Uterus (tissue), 4 donors: ENCODE data around the gene TRAPPC12. TPM values are rescaled to one million over a fixed set of nuclear protein-coding genes. Genes with fewer than 3 reads are reported as not detected.

Experiments
- DNase-seq, 2 donors: peaks; one replicate each; pipeline ENCODE4 v3.0.0-alpha.2; 2019 to 2020
- H3K27ac ChIP-seq, 2 donors: fragments of 200-600 bp; sonication (generic); 1 replicate in 1 of 2; 2 replicates in 1 of 2; pipeline ENCODE4 v1.5.1; 2016 to 2018
- H3K27me3 ChIP-seq, 2 donors: fragments of 200-600 bp; sonication (generic); one replicate each; pipeline ENCODE4 v1.5.1; 2018 to 2019; ENCODE audit warnings: control low read depth in 1 of 2
- H3K36me3 ChIP-seq, 2 donors: fragments of 200-600 bp; sonication (generic); one replicate each; pipeline ENCODE4 v1.5.1; 2019; ENCODE audit warnings: control low read depth in 1 of 2
- H3K4me1 ChIP-seq, 2 donors: fragments of 200-600 bp; sonication (generic); one replicate each; pipeline ENCODE4 v1.5.1; 2018 to 2019; ENCODE audit warnings: control low read depth in 1 of 2
- H3K4me3 ChIP-seq, 2 donors: fragments of 200-600 bp; sonication (generic); 1 replicate in 1 of 2; 2 replicates in 1 of 2; pipeline ENCODE4 v1.5.1; 2018 to 2019; ENCODE audit warnings: mild to moderate bottlenecking in 1 of 2
- H3K9me3 ChIP-seq, 2 donors: fragments of 200-600 bp; sonication (generic); one replicate each; pipeline ENCODE4 v1.5.1; 2019; ENCODE audit warnings: control low read depth in 1 of 2
- POLR2A ChIP-seq, 2 donors: fragments of 450-650 bp; IDR thresholded peaks; one replicate each; pipeline ENCODE4 v1.6.1; 2016; ENCODE audit warnings: antibody characterized with exemption in 2 of 2, mild to moderate bottlenecking in 1 of 2, moderate library complexity in 1 of 2
- intact Hi-C: fragments of 100-400 bp; cut with DNase I; formaldehyde crosslinking; loops from one replicate; pipeline ENCODE4 v1.15.1; 2023; ENCODE audit warnings: low total_unique reads
- total RNA-seq, 4 donors: library from RNA; depleted of rRNA in 3 of 4; stranded (reverse); fragments of >200 nt in 3 of 4; gene quantifications; one replicate each; pipeline versions ENCODE4 v1.1.0 to v1.2.4, GENCODE V29; 2014 to 2023
- TF ChIP-seq, protein P1 (sequence below), 4 experiments: fragments of 200-600 bp in 2 of 4; fragments of 450-650 bp in 2 of 4; sonication (generic) in 2 of 4; IDR thresholded peaks; one replicate each; pipeline ENCODE4 v1.5.1; 2016 to 2019; ENCODE audit warnings: antibody characterized with exemption in 4 of 4, mild to moderate bottlenecking in 2 of 4, moderate library complexity in 1 of 4
- donor health status: DM: yes; HTN: yes; CAD: no.

Gene TRAPPC12
- total RNA-seq, 4 donors from 2014 or later, result 15.6 to 149 (median 66.5) TPM

GRCh38 chr2:3456125-3456524 lies 76.6 kb downstream of the TRAPPC12 start:
- Histone ChIP-seq H3K36me3 (no peaks in the 10 kb centered on the region), H3K4me1 (no peaks in the 10 kb centered on the region), H3K4me3 (no peak overlapping the region), H3K27me3 (no peaks in the 10 kb centered on the region), H3K27ac (no peak overlapping the region), H3K9me3 (no peaks in the 10 kb centered on the region)
- no peak for DNase-seq
- intact Hi-C loops, result no loop called here
- TF ChIP-seq, protein P1, sequence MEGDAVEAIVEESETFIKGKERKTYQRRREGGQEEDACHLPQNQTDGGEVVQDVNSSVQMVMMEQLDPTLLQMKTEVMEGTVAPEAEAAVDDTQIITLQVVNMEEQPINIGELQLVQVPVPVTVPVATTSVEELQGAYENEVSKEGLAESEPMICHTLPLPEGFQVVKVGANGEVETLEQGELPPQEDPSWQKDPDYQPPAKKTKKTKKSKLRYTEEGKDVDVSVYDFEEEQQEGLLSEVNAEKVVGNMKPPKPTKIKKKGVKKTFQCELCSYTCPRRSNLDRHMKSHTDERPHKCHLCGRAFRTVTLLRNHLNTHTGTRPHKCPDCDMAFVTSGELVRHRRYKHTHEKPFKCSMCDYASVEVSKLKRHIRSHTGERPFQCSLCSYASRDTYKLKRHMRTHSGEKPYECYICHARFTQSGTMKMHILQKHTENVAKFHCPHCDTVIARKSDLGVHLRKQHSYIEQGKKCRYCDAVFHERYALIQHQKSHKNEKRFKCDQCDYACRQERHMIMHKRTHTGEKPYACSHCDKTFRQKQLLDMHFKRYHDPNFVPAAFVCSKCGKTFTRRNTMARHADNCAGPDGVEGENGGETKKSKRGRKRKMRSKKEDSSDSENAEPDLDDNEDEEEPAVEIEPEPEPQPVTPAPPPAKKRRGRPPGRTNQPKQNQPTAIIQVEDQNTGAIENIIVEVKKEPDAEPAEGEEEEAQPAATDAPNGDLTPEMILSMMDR (IDR thresholded peaks at IDR 0.05), result no peak
- TF ChIP-seq POLR2A (IDR thresholded peaks at IDR 0.05), result no peak

DNA sequence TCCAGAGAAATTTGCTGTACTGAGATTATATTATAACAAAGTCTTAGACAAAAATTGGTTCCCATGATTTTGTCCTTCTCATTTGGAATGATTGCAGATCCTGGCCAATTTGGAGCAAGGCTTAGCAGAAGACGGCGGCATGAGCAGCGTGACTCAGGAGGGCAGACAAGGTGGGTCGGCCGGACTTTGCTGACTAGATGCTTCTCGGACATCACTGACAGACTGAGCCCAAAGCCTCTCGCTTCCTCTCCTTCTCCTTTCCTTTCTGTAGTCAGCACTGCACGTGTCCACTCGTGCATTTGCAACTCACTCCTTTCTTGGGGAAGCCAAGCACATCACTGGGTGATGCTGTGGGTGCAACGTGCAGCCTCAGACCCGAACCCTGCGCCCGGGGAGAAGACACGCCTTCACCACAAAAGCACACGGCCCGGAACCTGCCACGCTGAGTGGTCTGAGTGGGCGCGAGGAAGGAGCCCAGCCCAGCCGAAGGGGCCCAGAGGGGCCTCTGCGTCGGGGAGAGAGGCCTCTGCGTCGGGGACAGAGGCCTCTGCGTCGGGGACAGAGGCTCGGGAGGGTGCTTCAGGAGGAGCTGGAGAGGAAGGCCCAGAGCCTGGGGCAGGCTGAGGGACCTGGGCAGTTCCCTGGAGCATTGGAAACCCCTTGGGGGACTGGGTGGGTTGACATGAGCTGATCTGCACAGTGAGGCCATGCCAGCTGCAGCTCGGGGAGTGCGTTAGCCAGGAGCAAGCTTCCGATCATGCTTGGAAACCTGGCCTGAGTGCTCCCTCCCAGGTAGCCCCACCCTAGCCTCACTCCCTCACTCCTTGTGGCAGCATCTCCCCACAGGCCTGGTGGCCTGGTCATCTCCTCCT lies 78.3 kb downstream of the TRAPPC12 start:
- no peak for DNase-seq
- Histone ChIP-seq H3K4me1 (no peaks in the 10 kb centered on the region), H3K36me3 (no peaks in the 10 kb centered on the region), H3K9me3 (no peaks in the 10 kb centered on the region), H3K4me3 (no peak overlapping the region), H3K27ac (no peak overlapping the region), H3K27me3 (no peaks in the 10 kb centered on the region)
- TF ChIP-seq, protein P1 (IDR thresholded peaks at IDR 0.05), result no peak
- TF ChIP-seq POLR2A (IDR thresholded peaks at IDR 0.05), result no peak
- intact Hi-C loops, result no loop called here

- H3K9me3 ChIP-seq, result no peaks in the 10 kb centered on the region
- DNase-seq, result no peak
- intact Hi-C loops, result no loop called here
- H3K4me3 ChIP-seq, result no peak overlapping the region
- no peaks in the 10 kb centered on the region for H3K27me3 ChIP-seq
- H3K4me1 ChIP-seq, result no peaks in the 10 kb centered on the region
- H3K36me3 ChIP-seq, result no peaks in the 10 kb centered on the region
- no peak overlapping the region for H3K27ac ChIP-seq
- TF ChIP-seq, protein P1 (IDR thresholded peaks at IDR 0.05), result no peak
- TF ChIP-seq POLR2A (IDR thresholded peaks at IDR 0.05), result no peak
These were observed 79.1 kb downstream of the TRAPPC12 start for GRCh38 chr2:3458396-3459184.

GRCh38 chr2:3459185-3460015 lies 79.9 kb downstream of the TRAPPC12 start:
- no peaks in the 10 kb centered on the region for H3K9me3 ChIP-seq
- H3K27ac ChIP-seq, result no peak overlapping the region
- no peaks in the 10 kb centered on the region for H3K27me3 ChIP-seq
- no peaks in the 10 kb centered on the region for H3K4me1 ChIP-seq
- no peaks in the 10 kb centered on the region for H3K36me3 ChIP-seq
- H3K4me3 ChIP-seq, result no peak overlapping the region
- TF ChIP-seq, protein P1 (IDR thresholded peaks at IDR 0.05), result no peak
- DNase-seq, result peak in 1 of 2 donors; percentile 12
- intact Hi-C loops, result no loop called here
